Activated CD4-positive, alpha-beta T cell treated with anti-CD3 and anti-CD28 coated beads for 24 hours (primary cell): Measurements from ENCODE around the gene NFATC1.

Experiments used
- DNase-seq, 2 donors: peaks; one replicate each; pipeline ENCODE4 v3.0.0-alpha.2; 2020; ENCODE audit warnings: low read depth in 2 of 2

Gene NFATC1

DNA sequence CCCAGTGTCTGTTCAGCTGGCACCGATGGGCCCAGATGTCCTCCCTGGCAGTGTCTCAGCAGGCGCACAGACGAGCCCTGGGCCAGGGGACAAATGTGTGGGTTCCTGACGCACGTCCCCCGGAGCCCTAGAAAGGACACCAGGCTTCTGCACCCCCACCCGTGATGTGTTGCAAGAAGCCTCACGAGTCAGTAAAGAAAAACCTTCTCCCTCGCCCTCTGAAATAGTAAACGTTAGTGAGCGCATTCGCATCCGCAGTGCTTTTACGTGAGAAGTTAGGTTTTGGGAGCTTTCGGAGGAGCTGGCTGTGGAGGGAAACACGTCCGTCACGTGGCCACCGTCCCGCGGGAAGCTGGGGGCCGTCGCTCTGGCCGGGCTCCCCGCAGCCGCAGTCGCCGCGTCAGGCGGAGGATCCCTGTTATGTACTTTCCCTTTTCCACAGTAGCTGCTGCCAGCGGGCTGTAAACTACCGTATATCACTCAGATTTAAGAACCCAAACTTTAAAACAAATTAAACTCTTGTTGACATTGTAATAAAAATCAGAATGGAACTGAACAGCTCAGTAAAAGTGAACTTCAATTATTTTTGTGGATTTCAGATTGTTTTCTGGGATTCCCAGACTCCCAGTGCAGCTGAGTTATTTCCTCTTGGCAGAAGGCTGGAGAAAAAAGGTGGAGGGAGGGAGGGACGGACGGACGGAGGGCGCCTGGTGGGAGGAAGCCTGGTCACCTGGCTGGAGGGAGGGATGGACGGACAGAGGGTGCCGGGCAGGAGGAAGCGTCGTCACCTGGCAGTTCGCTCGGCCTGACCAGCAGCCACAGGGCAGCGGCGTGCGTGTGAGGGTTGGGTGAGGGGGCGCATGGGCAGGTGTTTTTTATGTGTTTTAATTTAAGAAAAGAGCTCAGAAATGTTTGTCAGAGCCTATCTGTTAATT is 112.1 kb downstream of the NFATC1 start:
- DNase-seq: no peak

DNA sequence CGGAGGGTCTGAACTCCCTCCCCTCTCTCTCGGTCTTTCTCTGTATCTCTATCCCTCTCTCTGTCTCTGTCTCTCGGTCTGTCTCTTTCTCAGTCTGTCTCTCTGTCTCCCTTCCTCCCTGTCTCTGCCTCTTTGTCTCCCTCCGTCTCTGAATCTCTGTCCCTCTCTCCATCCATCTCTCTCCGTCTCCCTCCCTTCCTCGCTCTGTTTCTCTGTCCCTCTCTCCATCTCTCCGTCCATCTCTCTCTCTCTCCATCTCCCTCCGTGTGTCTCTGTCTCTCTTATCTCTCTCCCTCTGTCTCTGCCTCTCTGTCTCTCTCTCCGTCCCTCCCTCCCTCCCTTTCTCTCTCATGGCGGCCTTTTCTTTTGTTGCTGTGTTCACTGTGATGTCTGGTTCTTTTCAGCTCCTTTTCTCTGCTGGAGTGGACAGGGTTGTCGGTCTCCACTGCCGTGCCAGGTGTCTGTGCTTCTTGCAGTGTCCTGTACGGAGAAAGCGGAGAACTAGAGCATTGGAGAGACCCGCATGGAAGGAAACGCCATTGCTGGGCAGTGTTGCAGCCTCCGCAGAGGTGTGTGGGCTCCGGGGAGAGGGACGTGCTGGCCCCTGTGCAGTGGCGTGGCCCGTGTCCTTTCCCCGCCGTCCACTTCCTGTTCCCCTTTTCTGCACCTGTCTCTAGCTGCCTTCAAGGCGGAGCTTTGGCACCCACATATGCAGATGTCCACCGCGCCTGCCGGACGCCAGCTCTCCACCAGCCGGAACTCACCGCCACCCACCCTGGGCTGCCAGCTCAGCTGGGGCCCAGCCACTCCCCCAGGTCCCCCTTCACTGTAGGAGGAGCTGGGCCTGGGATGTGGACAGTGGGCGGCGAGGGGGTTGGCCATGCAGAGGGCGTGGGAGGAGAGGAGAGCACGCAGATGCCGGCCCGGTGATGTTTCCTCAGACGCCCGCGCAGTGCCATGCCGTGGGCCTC is 113.1 kb downstream of the NFATC1 start:
- DNase-seq: no peak

DNA sequence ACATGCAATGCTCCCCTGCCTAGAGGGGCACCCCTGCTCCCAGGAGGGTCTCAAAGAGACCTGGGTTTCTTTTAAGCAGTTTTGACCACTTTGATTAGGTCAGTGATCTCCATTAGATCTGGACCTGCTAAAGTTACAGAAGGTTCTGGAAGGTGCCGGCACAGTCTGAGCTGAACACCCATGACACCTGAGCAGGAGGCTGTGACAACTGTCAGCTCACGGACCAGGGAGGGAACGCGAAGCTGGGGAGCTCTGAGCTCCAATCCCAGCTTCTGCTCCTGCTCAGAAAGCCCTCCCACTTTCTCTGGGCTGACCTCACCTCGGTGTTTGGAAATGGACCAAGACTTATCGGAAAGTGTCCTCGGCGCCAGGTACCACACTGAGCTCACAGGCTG is 113.8 kb downstream of the NFATC1 start:
- no peak for DNase-seq

DNA sequence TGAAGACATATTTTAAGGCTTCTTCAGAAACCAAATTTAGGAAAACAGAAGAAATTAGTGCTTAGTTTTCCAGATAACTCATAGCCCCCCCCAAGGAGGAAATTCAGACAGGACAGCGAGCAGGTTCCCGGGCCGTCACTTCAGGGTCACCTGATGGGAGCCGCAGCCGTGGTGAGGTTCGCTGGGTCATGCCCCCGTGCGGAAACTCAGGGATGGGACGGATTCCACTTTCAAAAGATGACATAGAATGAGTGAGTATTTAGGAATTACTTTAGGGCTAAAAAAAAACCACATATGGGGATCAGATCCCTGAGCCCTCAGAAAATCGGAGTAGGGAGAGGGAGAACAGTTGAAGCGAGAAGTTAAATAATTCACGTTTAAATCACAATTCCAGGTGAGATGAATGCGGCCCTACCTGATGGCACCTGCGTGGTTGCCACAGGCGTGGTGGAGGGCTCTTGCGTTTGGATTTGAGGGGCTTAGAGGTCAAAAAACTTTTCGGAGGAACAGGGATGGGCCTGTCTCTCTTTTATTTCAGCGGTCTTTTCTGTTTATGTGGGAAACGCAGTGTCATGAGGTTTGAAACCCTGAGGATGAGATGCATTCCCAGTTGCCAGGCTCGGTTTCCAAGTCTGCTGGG is 114.4 kb downstream of the NFATC1 start:
- no peak for DNase-seq

DNA sequence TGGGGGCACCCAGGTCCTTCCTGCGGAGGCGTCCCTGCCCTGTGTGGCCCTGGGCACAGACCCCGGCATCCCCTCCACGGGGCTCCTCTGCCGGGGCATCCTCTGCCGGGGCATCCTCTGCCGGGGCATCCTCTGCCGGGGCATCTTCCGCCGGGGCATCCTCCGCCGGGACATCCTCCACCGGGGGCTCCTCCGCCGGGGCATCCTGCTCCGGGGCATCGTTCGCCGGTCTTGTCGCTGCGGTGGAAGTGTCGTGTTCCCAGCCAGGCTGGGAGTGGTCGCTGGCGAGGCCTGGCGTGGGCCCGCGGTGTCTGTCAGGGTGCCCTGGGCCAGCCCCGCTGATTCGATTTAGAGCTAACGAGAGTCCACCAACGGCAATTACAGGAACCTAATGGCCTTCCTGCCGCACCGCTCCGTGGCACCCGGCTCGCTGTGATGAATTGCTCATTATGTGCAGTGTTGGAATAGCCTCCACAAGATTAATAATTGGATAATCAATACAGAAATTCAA is 115.1 kb downstream of the NFATC1 start:
- DNase-seq: no peak

DNA sequence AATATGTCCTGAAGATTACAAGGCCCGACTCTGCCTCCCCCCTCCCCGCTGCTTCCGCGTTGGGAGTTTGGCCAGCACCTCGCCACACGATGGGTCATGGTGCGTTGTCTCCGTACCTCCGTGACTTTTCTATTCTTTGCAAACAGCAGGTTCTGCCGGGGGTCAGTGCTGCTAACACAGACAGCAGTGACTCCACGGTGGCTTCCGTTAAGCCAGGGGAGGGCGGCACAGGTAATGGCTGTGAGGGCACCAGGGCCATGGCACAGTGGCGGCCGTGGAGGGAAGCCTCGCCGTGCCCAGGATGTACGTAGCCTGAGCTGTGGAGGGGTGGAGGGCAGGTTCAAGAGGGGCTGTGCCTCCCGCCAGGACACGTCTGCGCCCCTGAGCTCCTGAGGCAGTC is 115.5 kb downstream of the NFATC1 start:
- no peak for DNase-seq

DNA sequence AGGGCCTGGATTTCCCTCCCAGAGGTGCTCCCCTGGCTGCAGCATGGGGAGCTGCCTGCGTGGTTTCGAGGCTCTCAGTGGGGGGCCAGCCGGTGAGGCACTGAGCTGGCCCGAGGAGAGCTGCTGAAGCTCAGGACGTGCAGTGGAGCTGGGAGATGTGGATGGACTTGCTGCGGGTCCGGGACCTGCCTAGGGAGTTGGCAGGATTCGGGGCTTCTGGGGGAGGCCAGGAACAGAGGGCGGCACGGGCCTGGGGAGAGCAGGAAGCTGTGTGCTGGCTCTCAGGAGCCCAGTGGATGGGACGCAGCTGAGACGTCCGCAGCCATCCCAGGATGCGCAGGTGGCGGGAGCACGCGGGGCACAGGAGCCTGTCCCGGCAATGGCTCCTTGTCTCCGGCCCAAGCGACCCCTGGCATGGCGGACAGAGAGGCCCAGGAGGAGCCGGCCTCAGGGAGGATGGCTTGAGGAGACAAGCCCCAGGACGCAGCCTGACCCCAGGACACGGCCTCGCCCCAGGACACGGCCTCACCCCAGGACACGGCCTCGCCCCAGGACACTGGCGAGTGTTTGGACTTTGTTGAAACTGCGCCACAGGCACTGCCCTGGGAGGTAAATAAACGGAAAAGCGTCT is 116.1 kb downstream of the NFATC1 start:
- no peak for DNase-seq

DNA sequence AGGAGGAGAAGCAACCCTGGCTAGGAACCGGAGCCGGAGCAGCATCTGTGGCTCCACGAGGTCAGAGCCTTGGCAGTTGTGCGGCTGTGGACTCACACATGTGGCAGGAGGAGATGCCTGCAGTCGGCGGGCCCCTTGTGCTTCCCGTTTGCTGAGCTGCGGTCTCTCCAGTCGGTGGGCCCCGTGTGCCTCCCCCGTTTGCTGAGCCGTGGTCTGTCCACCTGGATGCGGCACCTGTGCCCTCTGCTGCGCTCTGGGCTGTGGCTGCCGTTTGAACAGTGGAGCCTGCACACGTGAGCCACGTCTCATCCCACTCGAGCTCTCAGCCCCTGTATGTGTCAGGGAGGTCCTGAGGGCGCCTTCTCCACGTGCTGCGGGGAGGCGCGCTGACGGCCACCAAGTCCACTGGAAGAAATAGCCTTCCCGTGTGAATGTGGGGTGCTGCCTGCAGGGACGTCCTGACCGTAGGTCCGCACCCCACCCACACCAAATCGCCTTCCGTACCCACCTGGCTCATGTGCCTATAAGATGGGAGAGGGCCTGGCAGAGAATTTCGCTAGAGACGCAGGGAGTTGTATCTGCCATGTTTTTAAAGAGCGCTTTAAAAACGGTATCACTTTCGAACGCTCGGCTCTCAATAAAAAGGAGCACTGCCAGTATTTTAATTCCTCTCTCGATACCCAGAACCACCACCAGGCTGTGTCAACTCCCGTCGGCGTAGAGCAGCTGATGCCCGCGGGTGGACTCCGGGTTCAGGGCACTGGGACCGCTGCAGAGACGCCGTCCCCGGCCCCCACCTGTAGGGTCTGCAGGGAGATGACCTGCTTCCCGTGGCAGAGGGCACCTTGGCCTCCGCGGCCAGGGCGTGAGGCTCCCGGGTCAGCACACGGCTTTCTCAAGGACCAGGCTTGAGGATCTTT is 117.0 kb downstream of the NFATC1 start:
- DNase-seq: no peak

DNA sequence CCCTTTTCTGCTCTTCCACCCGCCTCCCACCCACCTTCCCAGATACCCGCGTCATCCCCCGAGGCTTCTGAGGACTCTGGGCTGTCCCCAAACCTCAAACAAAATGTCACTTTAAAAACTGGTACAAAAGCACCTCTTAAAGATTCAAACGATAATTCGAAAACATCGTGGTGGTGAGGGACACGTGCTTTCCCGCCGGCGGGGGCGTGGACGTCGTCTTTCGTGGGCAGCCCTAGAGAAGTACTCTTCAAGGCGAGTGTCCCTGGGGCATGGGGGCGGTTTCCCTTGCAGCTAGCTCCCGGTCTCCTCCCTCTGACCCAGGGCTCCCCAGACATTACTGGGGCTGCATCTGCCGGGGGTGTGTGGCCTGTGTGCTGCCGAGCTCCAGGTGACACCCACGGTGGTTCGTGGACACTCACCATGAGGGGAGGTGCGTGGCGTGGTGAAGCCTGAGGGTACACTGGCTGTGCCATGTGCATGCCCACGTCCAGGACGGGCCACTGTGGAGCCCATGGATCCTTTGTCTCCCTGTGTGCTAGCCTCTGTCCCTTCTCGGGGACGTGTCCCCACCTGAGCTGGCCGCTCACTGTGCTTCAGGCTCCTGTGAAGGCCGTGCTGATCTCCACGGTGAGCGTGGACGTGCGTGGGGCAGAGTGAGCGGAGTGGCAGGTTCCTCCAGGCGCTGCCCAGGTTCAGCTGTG is 117.8 kb downstream of the NFATC1 start:
- DNase-seq: no peak

DNA sequence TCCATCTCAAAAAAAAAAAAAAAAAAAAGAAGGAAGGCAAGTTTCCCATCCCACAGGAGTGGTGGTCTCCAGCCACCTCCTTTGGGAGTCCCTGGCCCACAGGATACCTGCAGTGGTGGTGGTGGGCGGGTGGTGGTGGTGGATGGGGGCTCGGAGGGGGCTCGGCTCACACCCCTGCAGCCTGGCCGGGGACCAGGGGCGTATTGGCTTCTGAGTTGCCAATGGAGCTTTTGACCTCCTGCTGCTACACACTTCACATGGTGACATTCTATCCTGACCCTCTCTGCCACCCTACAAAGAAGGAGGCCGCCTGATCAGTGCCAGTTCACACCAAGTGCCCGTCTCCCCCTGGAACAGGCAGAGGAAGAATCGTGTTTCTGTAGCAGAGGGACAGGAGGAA is 119.6 kb downstream of the NFATC1 start:
- no peak for DNase-seq

DNA sequence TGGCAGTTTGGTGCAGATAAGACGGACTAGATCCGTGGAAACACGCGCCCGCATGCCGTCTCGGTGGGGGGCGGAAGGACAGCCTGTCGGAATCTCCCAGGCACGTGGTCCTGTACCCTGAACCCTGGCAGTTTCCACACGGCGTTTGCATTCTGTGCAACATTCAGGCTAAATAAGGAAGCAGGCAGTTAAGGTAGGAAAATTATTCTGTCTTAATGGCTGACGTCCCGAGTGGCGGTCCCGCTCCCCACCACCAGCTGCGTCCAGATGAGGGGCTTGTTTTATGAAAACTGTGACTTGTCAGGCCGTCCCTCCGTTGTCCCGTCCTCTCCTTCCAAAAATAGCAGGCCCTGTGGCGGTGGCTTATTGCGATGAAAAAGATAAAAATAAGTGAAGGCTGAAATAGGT is 120.2 kb downstream of the NFATC1 start:
- DNase-seq: no peak

DNA sequence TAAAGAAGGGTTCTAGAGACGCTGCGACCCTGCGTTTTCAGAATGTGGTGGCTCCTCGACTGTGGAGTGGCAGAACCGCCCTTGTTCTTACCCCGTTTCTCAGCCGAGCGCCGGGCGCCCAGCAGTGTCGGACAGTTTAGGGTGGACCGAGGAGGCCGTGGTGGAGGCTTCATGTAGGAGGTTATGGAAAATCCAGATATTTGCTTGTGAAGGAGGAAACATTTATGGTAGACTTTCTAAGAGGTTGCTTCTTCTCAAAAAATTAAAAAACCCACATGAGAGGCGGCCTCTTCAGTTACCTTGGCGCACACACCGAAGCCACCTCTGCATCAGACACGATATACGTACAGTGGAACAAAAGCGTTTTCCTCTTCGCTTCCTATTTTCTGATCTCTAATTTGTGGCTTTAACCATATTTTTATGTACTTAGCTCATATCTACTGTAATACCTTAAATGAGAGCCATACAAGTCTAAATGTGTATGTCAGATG is 120.8 kb downstream of the NFATC1 start:
- no peak for DNase-seq

DNA sequence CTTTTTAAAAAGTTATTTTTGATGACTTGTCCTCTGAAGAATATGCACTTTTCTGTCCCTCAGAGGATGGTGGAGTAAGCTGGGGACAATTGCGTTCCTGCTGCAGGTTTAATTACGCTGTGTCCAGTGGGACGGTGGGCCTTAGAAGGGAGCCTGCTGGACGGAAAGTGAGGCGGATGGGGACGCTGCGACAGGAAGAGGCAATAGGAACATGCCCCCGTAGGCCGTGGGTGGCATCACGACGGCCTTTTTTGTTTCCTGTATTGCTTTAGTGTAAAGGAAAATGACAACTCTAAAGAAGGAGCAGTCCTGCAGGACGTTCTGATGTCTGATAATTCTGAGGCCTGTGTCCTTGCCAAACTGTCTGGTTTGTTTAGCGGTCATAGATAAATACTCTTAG is 121.6 kb downstream of the NFATC1 start:
- no peak for DNase-seq

DNA sequence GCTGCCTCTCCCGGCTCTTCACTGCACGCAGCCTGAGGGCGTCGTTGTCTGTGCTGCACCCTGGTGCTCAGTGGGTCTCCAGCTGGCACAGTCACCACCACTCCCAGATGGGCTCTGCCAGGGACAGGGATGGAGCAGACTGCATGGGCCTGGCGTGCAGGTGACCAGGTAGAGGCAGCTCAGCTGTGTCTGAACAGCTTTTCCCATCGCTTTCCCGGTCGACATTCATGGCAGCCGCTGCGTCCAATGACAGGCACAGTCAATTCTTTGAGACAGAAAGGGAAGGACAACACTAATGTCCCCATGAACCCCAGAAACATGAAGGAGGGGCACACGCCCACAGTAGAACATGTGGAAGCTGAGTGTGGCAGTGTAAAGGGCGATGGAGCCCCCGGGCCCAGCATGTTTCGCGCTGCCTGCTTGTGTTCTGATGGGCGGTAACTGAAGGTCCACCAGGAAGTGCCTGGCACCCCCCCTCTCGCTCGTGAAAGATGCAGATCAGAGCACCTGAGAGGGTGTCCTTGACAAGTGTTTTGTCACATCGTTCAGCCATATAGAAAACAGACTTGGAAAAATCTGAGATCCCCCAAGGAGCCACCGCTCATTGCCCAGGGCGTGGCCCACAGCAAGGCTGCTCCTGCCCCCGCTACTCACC is 122.4 kb downstream of the NFATC1 start:
- DNase-seq: no peak

DNA sequence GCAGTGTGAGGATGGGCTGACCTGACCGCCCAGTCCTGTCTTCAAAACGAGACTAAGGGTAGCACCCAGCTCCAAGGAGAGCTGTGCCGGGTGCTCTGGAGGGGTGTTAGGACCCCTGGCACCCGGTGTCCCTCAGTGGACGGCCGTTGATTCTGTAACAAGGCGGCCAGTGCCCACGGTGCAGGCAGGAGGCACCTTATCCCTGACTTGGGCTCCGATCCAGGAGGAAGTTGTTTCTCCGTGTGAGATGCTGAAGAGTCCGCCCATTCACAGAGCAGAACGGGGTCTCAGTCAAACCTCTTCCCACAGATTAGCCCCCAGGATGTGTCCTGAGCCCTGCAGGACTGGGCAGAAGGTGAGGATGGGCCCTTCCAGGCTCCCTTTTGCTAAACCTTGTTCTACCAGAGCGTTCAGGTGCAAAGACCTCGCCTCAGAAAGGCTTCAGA is 123.0 kb downstream of the NFATC1 start:
- no peak for DNase-seq

DNA sequence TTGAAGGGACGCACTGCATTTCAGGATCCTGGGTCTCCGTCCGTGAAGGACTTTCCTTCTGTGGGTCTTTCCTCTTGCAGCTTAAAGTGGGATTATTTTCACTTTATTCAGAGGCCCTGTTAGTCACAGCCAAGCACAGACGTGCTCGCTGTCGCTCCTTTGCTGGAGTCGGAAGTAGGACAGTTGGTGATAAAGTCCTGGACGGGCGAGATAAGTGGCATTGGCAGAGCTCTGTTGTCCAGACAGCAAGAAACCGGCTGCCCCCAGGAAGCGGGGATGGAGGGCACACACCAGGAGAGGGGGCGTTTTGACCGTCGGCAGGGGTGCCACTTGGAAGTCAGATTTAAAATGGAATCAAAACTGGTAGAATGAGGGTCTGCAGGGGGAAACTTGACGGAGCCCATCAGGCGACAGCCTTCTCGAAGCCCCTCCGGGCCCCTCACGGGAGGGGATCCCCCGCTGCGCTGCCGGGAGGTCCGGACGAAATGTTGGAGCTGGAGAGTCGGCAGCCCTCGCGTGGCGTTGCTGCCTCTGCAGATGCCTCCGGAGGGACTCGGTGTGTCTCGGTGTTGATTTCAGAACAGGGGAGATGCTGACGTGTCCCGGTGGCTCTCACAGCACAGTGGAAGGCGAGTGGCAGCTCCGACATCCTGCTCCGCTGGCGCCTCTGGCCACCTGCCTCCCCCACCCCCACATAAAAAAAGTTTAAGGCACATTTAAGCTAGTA is 124.2 kb downstream of the NFATC1 start:
- no peak for DNase-seq

DNA sequence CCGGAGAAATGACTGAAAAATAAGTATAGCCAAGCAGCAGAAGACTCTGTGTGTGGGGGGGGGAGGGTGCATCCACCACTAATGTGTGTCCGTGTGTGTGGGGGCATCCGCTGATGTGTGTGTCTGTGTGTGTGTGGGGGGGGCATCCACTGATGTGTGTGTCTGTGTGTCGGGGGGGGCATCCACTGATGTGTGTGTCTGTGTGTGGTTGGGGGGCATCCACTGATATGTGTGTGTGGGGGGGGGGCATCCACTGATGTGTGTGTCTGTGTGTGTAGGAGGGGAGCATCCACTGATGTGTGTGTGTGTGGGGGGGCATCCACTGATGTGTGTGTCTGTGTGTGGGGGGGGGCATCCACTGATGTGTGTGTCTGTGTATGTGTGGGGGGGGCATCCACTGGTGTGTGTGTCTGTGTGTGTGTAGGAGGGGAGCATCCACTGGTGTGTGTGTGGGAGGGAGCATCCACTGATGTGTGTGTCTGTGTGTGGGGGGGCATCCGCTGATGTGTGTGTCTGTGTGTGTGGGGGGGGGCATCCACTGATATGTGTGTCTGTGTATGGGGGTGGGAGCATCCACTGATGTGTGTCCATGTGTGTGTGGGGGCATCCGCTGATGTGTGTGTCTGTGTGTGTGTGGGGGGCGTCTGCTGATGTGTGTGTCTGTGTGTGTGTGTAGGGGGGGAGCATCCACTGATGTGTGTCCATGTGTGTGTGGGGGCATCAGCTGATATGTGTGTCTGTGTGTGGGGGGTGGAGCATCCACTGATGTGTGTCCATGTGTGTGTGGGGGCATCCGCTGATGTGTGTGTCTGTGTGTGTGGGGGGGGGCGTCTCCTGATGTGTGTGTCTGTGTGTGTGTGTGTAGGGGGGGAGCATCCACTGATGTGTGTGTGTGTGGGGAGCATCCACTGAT is 125.0 kb downstream of the NFATC1 start:
- no peak for DNase-seq
